Left kidney (tissue), 2 donors: ENCODE results near the gene SIAH1. TPM values are rescaled to one million over a fixed set of nuclear protein-coding genes. Genes with fewer than 3 reads are reported as not detected.
"Not testable (repeated sequence)": the region's sequence is repeated elsewhere in the genome, so short reads cannot be mapped to it uniquely, and the experiment has no call there.

ENCODE experiments used
- DNase-seq: peaks from one replicate; pipeline ENCODE4 v3.0.0-alpha.2; 2013
- polyA plus RNA-seq: library from polyadenylated mRNA; unstranded; fragments of 120-200 nt; gene quantifications from one replicate; pipeline ENCODE4 v1.2.1, GENCODE V29; 2013; ENCODE audit not compliant: insufficient read length

Gene SIAH1
- polyA plus RNA-seq, 1 donor: 61.3 TPM

GRCh38 chr16:48369765-48370164 is 15.4 kb downstream of the SIAH1 start:
- no peak for DNase-seq

GRCh38 chr16:48367441-48368049 is 17.7 kb downstream of the SIAH1 start:
- no peak for DNase-seq

GRCh38 chr16:48366165-48367093 is 18.8 kb downstream of the SIAH1 start:
- DNase-seq: no peak

- DNase-seq: peak; percentile 79
These were observed 19.5 kb downstream of the SIAH1 start for GRCh38 chr16:48365601-48366164.

- DNase-seq: no peak
These were observed 20.1 kb downstream of the SIAH1 start for GRCh38 chr16:48365025-48365600.

GRCh38 chr16:48361540-48362144 is 23.6 kb downstream of the SIAH1 start:
- DNase-seq: no peak

- DNase-seq: no peak
These were observed 24.2 kb downstream of the SIAH1 start for GRCh38 chr16:48361012-48361411.

GRCh38 chr16:48359983-48360382 is 25.2 kb downstream of the SIAH1 start:
- no peak for DNase-seq

GRCh38 chr16:48358419-48358818 is 26.8 kb downstream of the SIAH1 start:
- DNase-seq: no peak

GRCh38 chr16:48356633-48357376 is 28.4 kb downstream of the SIAH1 start:
- DNase-seq: no peak

- no peak for DNase-seq
These were observed 30.0 kb downstream of the SIAH1 start for GRCh38 chr16:48354877-48355855.

GRCh38 chr16:48354385-48354784 is 30.8 kb downstream of the SIAH1 start:
- not testable (repeated sequence) for DNase-seq

- DNase-seq: peak; percentile 62
These were observed 31.5 kb downstream of the SIAH1 start for GRCh38 chr16:48353565-48354163.

GRCh38 chr16:48352648-48353390 is 32.4 kb downstream of the SIAH1 start:
- no peak for DNase-seq

GRCh38 chr16:48350736-48351135 is 34.5 kb downstream of the SIAH1 start:
- no peak for DNase-seq

GRCh38 chr16:48347980-48348379 is 37.2 kb downstream of the SIAH1 start:
- no peak for DNase-seq

- no peak for DNase-seq
These were observed 37.9 kb downstream of the SIAH1 start for GRCh38 chr16:48347191-48347865.

- DNase-seq: no peak
These were observed 42.6 kb downstream of the SIAH1 start for GRCh38 chr16:48342591-48342990.

- DNase-seq: no peak
These were observed 45.2 kb downstream of the SIAH1 start for GRCh38 chr16:48340054-48340453.
